Endothelial cell of umbilical vein (primary cell): ENCODE data around the gene CEP20. TPM values are rescaled to one million over a fixed set of nuclear protein-coding genes. Genes with fewer than 3 reads are reported as not detected.
"Not testable (repeated sequence)": the region's sequence is repeated elsewhere in the genome, so short reads cannot be mapped to it uniquely, and the experiment has no call there.

Experiments
- BruUV-seq: library from RNA; stranded (reverse); fragments of 400-500 nt; replicated peaks from 2 replicates; lab custom pipeline; 2021; lab: Mats Ljungman, UMichigan
- CTCF ChIA-PET: fragments of 300-600, 350-600 bp; sonication (Branson Sonifier 250); formaldehyde crosslinking; loops from one replicate; lab custom pipeline; 2021; ENCODE audit warnings: antibody characterized with exemption, inconsistent platforms; lab: Charles Lee
- POLR2A ChIA-PET: fragments of 300-600, 350-600 bp; sonication (Branson Sonifier 250); formaldehyde crosslinking; loops from one replicate; lab custom pipeline; 2021; ENCODE audit warnings: antibody characterized with exemption, inconsistent platforms; lab: Charles Lee
- DNase-seq: peaks from one replicate; pipeline ENCODE4 v3.0.0-alpha.2; 2011; ENCODE audit warnings: low read depth, low spot score
- FAIRE-seq: peaks from 2 replicates; lab custom pipeline; 2011; peaks lifted over from hg19 to GRCh38; lab: Jason Lieb, UNC
- H2AFZ ChIP-seq: 2 replicates; pipeline ENCODE4 v1.6.0; 2012; ENCODE audit warnings: low read depth, low read length, control low read depth, inconsistent platforms
- H3K27ac ChIP-seq: 2 replicates; pipeline ENCODE4 v1.5.1; 2011; ENCODE audit warnings: low read depth, mild to moderate bottlenecking, control low read depth, low read length, moderate library complexity; ENCODE audit not compliant: insufficient read depth
- H3K27me3 ChIP-seq, 2 experiments: 2 replicates each; pipeline versions ENCODE4 v1.6.0 to v1.6.1; 2011; ENCODE audit warnings: low read length in 2 of 2, mixed read lengths in 1 of 2; ENCODE audit not compliant: control insufficient read depth in 2 of 2, insufficient read depth in 2 of 2
- H3K36me3 ChIP-seq, 2 experiments: 2 replicates in 1 of 2; 3 replicates in 1 of 2; pipeline ENCODE4 v1.5.1; 2011; ENCODE audit warnings: low read length in 2 of 2, mild to moderate bottlenecking in 1 of 2, moderate library complexity in 1 of 2; ENCODE audit not compliant: control insufficient read depth in 2 of 2, insufficient read depth in 2 of 2; ENCODE audit errors: extremely low read depth in 1 of 2
- H3K4me1 ChIP-seq: 3 replicates; pipeline ENCODE4 v1.5.1; 2011; ENCODE audit warnings: mild to moderate bottlenecking, low read length; ENCODE audit not compliant: control insufficient read depth, insufficient read depth; ENCODE audit errors: extremely low read depth
- H3K4me2 ChIP-seq: 2 replicates; pipeline ENCODE4 v1.6.1; 2011; ENCODE audit warnings: low read length, control low read depth, mixed read lengths; ENCODE audit not compliant: insufficient read depth
- H3K4me3 ChIP-seq, 3 experiments: fragments of 200-600 bp in 1 of 3; sonication (generic), shearing (Covaris generic) in 1 of 3; replicated peaks in 1 of 3; 2 replicates each; pipeline ENCODE4 v1.5.1; 2011 to 2016; ENCODE audit warnings: control low read depth in 3 of 3, low read length in 3 of 3, mild to moderate bottlenecking in 2 of 3, inconsistent platforms in 1 of 3, low read depth in 1 of 3, moderate library complexity in 1 of 3; ENCODE audit not compliant: insufficient read depth in 1 of 3
- H3K79me2 ChIP-seq: 2 replicates; pipeline ENCODE4 v1.6.0; 2012; ENCODE audit warnings: low read length, inconsistent platforms; ENCODE audit not compliant: control insufficient read depth, insufficient read depth
- H3K9ac ChIP-seq: replicated peaks from 2 replicates; pipeline ENCODE3; 2011; ENCODE audit warnings: low read length, control low read depth; ENCODE audit not compliant: insufficient read depth; ENCODE audit errors: extremely low read depth
- H3K9me1 ChIP-seq: replicated peaks from 3 replicates; pipeline ENCODE4 v1.6.0; 2011; ENCODE audit warnings: mild to moderate bottlenecking, low read length; ENCODE audit not compliant: control insufficient read depth, insufficient read depth; ENCODE audit errors: extremely low read depth
- H3K9me3 ChIP-seq: replicated peaks from 2 replicates; pipeline ENCODE4 v1.5.1; 2012; ENCODE audit warnings: low read length, inconsistent platforms; ENCODE audit not compliant: control insufficient read depth, insufficient read depth
- H4K20me1 ChIP-seq: replicated peaks from 2 replicates; pipeline ENCODE3; 2011; ENCODE audit warnings: mild to moderate bottlenecking, low read length; ENCODE audit not compliant: control insufficient read depth, insufficient read depth; ENCODE audit errors: extremely low read depth
- EZH2 ChIP-seq: IDR thresholded peaks from 2 replicates; pipeline ENCODE4 v1.6.1; 2012; ENCODE audit warnings: borderline replicate concordance, low read depth, mild to moderate bottlenecking, moderate library complexity, low read length, inconsistent platforms; ENCODE audit not compliant: severe bottlenecking
- FOS ChIP-seq: IDR thresholded peaks from 2 replicates; pipeline ENCODE4 v1.6.1; 2011; ENCODE audit warnings: mild to moderate bottlenecking, low read length, moderate library complexity, borderline replicate concordance; ENCODE audit not compliant: insufficient read depth
- GATA2 ChIP-seq: IDR thresholded peaks from 2 replicates; pipeline ENCODE4 v1.7.0; 2011; ENCODE audit warnings: low read depth, mild to moderate bottlenecking, moderate library complexity, mixed read lengths, low read length; ENCODE audit not compliant: insufficient read length, insufficient read depth
- JUN ChIP-seq: IDR thresholded peaks from 2 replicates; pipeline ENCODE4 v1.6.1; 2011; ENCODE audit warnings: borderline replicate concordance, low read depth; ENCODE audit not compliant: insufficient read length, insufficient read depth
- MYC ChIP-seq: IDR thresholded peaks from one replicate; pipeline ENCODE4 v1.6.1; 2011; ENCODE audit warnings: mild to moderate bottlenecking, low read depth, low read length
- POLR2A ChIP-seq: IDR thresholded peaks from 2 replicates; pipeline ENCODE4 v1.6.1; 2012; ENCODE audit warnings: low read depth, mild to moderate bottlenecking, control low read depth, low read length
- POLR2AphosphoS5 ChIP-seq: IDR thresholded peaks from 2 replicates; pipeline ENCODE4 v1.6.1; 2012; ENCODE audit warnings: low read depth, mild to moderate bottlenecking, control low read depth, low read length, moderate library complexity; ENCODE audit not compliant: insufficient read depth
- dilution Hi-C: fragments of 300-500 bp; cut with MboI; formaldehyde crosslinking; loops from one replicate; pipeline ENCODE4 v1.15.0; 2019; ENCODE audit warnings: low sequenced_read_pairs; ENCODE audit not compliant: extremely low pct_ligation_motif_present
- intact Hi-C: fragments of 100-400 bp; cut with micrococcal nuclease; formaldehyde crosslinking; loops from one replicate; pipeline ENCODE4 v1.10.0; 2022
- polyA plus RNA-seq, 4 experiments: library from polyadenylated mRNA; depleted of rRNA in 3 of 4; stranded (reverse) in 3 of 4; unstranded in 1 of 4; fragments of >200 nt; gene quantifications; 2 replicates each; pipeline versions ENCODE4 v1.2.1 to v1.2.3, GENCODE V29; 2011 to 2012; ENCODE audit warnings: missing spikeins in 1 of 4
- total RNA-seq: library from RNA; stranded (reverse); gene quantifications from 2 replicates; pipeline ENCODE4 v1.2.3, GENCODE V29; 2021
- TF ChIP-seq, protein P1 (sequence below), 2 donors: IDR thresholded peaks; 1 replicate in 1 of 2; 2 replicates in 1 of 2; pipeline ENCODE4 v1.5.1; 2011; ENCODE audit warnings: low read length in 2 of 2, mild to moderate bottlenecking in 2 of 2, moderate library complexity in 2 of 2, control low read depth in 1 of 2, inconsistent platforms in 1 of 2, low read depth in 1 of 2; ENCODE audit not compliant: insufficient read depth in 1 of 2; ENCODE audit errors: extremely low read depth in 1 of 2
- TF ChIP-seq, protein P2 (sequence below): IDR thresholded peaks from 2 replicates; pipeline ENCODE4 v1.6.1; 2011; ENCODE audit not compliant: insufficient read depth, insufficient read length

CEP20 gene
- total and polyA plus RNA-seq, 2 donors (not counting 3 experiments of a cell fraction or from before 2014, with no cell fraction given): 9.5 to 28.0 TPM

DNA sequence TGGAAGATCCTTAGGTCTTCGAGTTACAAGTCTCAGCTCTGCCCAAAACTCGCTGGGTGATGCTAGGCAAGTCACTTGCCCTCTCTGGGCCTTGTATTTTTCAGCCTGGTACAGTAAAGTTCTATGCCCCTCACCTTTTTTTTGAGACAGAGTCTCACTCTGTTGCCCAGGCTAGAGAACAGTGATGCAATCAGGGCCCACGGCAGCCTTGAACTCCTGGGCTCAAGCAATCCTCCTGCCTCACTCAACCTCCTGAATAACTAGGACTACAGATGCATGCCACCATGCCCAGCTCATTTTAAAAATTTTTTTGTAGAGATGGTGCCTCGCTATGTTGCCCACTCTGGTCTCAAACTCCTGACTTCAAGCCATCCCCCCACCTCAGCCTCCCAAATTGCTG lies 35.4 kb downstream of the CEP20 start:
- Histone ChIP-seq H3K9me1 (no peaks in the 10 kb centered on the region), H4K20me1 (no peaks in the 10 kb centered on the region), H2AFZ (no peak overlapping the region), H3K27me3 (peaks cover 36 to 41% of the 10 kb centered on the region in 2 experiments), H3K79me2 (no peaks in the 10 kb centered on the region), H3K9ac (no peak overlapping the region), H3K4me2 (no peak overlapping the region), H3K4me1 (peaks cover 9% of the 10 kb centered on the region), H3K36me3 (no peaks in the 10 kb centered on the region), H3K27ac (no peak overlapping the region), H3K9me3 (no peaks in the 10 kb centered on the region), H3K4me3 (no peak overlapping the region)
- FAIRE-seq (no peak), DNase-seq (no peak)
- no TSS peak for BruUV-seq
- ChIA-PET CTCF (interaction anchor here (1.9 kb wide), 1 partner anchor 31 kb away, joined by 6 read pairs; no protein-coding TSS in a partner anchor), POLR2A (no interaction called here)
- TF ChIP-seq GATA2: no peak
- TF ChIP-seq, protein P1, sequence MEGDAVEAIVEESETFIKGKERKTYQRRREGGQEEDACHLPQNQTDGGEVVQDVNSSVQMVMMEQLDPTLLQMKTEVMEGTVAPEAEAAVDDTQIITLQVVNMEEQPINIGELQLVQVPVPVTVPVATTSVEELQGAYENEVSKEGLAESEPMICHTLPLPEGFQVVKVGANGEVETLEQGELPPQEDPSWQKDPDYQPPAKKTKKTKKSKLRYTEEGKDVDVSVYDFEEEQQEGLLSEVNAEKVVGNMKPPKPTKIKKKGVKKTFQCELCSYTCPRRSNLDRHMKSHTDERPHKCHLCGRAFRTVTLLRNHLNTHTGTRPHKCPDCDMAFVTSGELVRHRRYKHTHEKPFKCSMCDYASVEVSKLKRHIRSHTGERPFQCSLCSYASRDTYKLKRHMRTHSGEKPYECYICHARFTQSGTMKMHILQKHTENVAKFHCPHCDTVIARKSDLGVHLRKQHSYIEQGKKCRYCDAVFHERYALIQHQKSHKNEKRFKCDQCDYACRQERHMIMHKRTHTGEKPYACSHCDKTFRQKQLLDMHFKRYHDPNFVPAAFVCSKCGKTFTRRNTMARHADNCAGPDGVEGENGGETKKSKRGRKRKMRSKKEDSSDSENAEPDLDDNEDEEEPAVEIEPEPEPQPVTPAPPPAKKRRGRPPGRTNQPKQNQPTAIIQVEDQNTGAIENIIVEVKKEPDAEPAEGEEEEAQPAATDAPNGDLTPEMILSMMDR (IDR thresholded peaks at IDR 0.05; ENCODE audit: extremely low read depth in 1 of 2, insufficient read depth in 1 of 2, low read depth in 1 of 2, low read length in 2 of 2): no peak
- TF ChIP-seq EZH2: no peak
- no peak for TF ChIP-seq JUN
- TF ChIP-seq, protein P2, sequence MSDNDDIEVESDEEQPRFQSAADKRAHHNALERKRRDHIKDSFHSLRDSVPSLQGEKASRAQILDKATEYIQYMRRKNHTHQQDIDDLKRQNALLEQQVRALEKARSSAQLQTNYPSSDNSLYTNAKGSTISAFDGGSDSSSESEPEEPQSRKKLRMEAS: no peak
- TF ChIP-seq POLR2AphosphoS5: no peak
- TF ChIP-seq FOS: no peak
- no peak for TF ChIP-seq MYC
- no peak for TF ChIP-seq POLR2A
- intact Hi-C loops: no loop called here
- dilution Hi-C loops: no loop called here

DNA sequence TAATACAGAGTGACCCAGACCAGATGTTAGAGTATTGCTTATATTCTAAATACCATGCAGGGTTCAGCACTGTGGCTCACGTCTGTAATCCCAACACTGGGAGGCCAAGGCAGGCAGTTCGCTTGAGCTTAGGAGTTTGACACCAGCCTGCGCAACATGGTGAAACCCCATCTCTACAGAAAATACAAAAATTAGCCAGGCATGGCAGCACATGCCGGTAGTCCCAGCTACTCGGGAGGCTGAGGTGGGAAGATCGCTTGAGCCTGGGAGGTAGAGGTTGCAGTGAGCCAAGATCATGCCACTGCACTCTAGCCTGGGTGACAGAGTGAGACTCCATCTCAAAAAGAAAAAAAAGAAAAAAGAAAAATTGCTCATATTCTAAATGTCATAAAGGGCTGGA lies 37.8 kb downstream of the CEP20 start:
- CTCF ChIA-PET: interaction anchor here (3.9 kb wide), 1 partner anchor 29 kb away, joined by 23 read pairs; no protein-coding TSS in a partner anchor
- intact Hi-C loops, H3K36me3 ChIP-seq, FAIRE-seq, H3K4me3 ChIP-seq, H3K9me1 ChIP-seq, BruUV-seq, H4K20me1 ChIP-seq, DNase-seq, H3K9ac ChIP-seq, H3K4me1 ChIP-seq, dilution Hi-C loops, H3K79me2 ChIP-seq, H2AFZ ChIP-seq, H3K27ac ChIP-seq, H3K4me2 ChIP-seq, H3K9me3 ChIP-seq, POLR2A ChIA-PET: not testable (repeated sequence)
- peaks cover 16 to 20% of the 10 kb centered on the region in 2 experiments for H3K27me3 ChIP-seq
